DND-41 (cell line): ENCODE results near the gene ASRGL1.

ENCODE experiments used
- ATAC-seq: fragments of 200-7000 bp; cut with Tn5 transposase; 3 replicates; pipeline ENCODE4 v1.9.1; 2021; ENCODE audit warnings: low read depth; ENCODE audit not compliant: insufficient read depth
- DNase-seq: peaks from one replicate; pipeline ENCODE4 v3.0.0-alpha.2; 2020
- H2AFZ ChIP-seq: 2 replicates; pipeline ENCODE4 v1.6.0; 2012; ENCODE audit warnings: low read depth, low read length
- H3K27ac ChIP-seq: 2 replicates; pipeline ENCODE4 v1.5.1; 2012; ENCODE audit warnings: low read length, inconsistent platforms
- H3K27me3 ChIP-seq: fragments of 200-600 bp; sonication (generic); 2 replicates; pipeline ENCODE4 v1.6.0; 2012; ENCODE audit warnings: low read length, mild to moderate bottlenecking, inconsistent platforms; ENCODE audit not compliant: insufficient read depth, poor library complexity
- H3K36me3 ChIP-seq: 2 replicates; pipeline ENCODE4 v1.5.1; 2012; ENCODE audit warnings: low read length, inconsistent platforms; ENCODE audit not compliant: insufficient read depth
- H3K4me1 ChIP-seq: 2 replicates; pipeline ENCODE4 v1.5.1; 2012; ENCODE audit warnings: mild to moderate bottlenecking, low read length; ENCODE audit not compliant: insufficient read depth
- H3K4me2 ChIP-seq: 2 replicates; pipeline ENCODE4 v1.6.0; 2012; ENCODE audit warnings: mild to moderate bottlenecking, moderate library complexity, low read length, inconsistent platforms; ENCODE audit not compliant: insufficient read depth
- H3K4me3 ChIP-seq, 2 experiments: fragments of 200-600 bp in 1 of 2; shearing (Covaris generic) in 1 of 2; 2 replicates each; pipeline ENCODE4 v1.5.1; 2012 to 2016; ENCODE audit warnings: inconsistent platforms in 2 of 2, low read length in 2 of 2, mild to moderate bottlenecking in 2 of 2, low read depth in 1 of 2, moderate library complexity in 1 of 2
- H3K79me2 ChIP-seq: 2 replicates; pipeline ENCODE4 v1.6.0; 2012; ENCODE audit warnings: low read length, inconsistent platforms; ENCODE audit not compliant: insufficient read depth
- H3K9ac ChIP-seq: 2 replicates; pipeline ENCODE4 v1.6.0; 2012; ENCODE audit warnings: low read depth, mild to moderate bottlenecking, inconsistent platforms, low read length, moderate library complexity
- H3K9me3 ChIP-seq: 2 replicates; pipeline ENCODE4 v1.5.1; 2012; ENCODE audit warnings: low read length, moderate library complexity, mild to moderate bottlenecking, inconsistent platforms; ENCODE audit not compliant: insufficient read depth, severe bottlenecking
- H4K20me1 ChIP-seq: 2 replicates; pipeline ENCODE4 v1.6.0; 2012; ENCODE audit warnings: low read length; ENCODE audit not compliant: insufficient read depth
- EZH2 ChIP-seq: IDR thresholded peaks from 3 replicates; pipeline ENCODE4 v1.6.1; 2012; ENCODE audit warnings: borderline replicate concordance, low read depth, mild to moderate bottlenecking, moderate library complexity, low read length, inconsistent platforms; ENCODE audit not compliant: severe bottlenecking
- TF ChIP-seq, protein P1 (sequence below): IDR thresholded peaks from 2 replicates; pipeline ENCODE4 v1.5.1; 2012; ENCODE audit warnings: borderline replicate concordance, low read length, moderate library complexity, mild to moderate bottlenecking; ENCODE audit not compliant: poor library complexity, severe bottlenecking; ENCODE audit errors: extremely low read depth

Gene ASRGL1

GRCh38 chr11:62400281-62400680 is 63.0 kb downstream of the ASRGL1 start:
- Histone ChIP-seq H3K4me1 (0 out of 2 replicates have a peak, but pooled peaks cover 5% of the 10 kb centered on the region), H3K27ac (no peak overlapping the region), H3K36me3 (no peaks in the 10 kb centered on the region), H2AFZ (no peak overlapping the region), H3K9me3 (no peaks in the 10 kb centered on the region), H3K79me2 (no peaks in the 10 kb centered on the region), H3K4me3 (no peak overlapping the region), H3K9ac (no peak overlapping the region), H3K27me3 (peaks cover 9% of the 10 kb centered on the region), H3K4me2 (no peak overlapping the region), H4K20me1 (no peaks in the 10 kb centered on the region)
- no peak for TF ChIP-seq EZH2
- TF ChIP-seq, protein P1, sequence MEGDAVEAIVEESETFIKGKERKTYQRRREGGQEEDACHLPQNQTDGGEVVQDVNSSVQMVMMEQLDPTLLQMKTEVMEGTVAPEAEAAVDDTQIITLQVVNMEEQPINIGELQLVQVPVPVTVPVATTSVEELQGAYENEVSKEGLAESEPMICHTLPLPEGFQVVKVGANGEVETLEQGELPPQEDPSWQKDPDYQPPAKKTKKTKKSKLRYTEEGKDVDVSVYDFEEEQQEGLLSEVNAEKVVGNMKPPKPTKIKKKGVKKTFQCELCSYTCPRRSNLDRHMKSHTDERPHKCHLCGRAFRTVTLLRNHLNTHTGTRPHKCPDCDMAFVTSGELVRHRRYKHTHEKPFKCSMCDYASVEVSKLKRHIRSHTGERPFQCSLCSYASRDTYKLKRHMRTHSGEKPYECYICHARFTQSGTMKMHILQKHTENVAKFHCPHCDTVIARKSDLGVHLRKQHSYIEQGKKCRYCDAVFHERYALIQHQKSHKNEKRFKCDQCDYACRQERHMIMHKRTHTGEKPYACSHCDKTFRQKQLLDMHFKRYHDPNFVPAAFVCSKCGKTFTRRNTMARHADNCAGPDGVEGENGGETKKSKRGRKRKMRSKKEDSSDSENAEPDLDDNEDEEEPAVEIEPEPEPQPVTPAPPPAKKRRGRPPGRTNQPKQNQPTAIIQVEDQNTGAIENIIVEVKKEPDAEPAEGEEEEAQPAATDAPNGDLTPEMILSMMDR = no peak
- ATAC-seq (no peak), DNase-seq (no peak)

DNA sequence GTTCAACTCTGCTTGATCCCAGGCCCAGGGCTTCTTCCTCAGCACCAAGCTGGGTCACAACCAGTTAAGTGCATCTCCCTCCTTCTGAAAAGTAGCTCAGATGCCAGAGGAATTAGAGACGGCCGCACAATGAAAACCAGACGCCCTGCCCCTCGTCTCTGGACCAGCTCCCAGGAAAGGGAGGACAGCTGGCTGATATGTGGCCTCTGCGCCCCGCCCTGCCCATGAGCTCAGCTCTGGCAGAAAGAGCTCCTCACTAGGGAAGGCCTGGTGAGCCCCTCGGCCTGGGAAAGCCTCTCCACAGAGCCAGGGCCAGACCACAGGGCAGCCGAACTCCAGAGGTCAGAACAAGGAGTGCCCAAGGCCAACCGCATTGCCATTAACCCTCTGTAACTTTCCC is 63.5 kb downstream of the ASRGL1 start:
- Histone ChIP-seq H3K4me2 (no peak overlapping the region), H3K79me2 (no peaks in the 10 kb centered on the region), H3K27ac (no peak overlapping the region), H3K27me3 (peaks cover 9% of the 10 kb centered on the region), H4K20me1 (no peaks in the 10 kb centered on the region), H3K4me1 (0 out of 2 replicates have a peak, but pooled peaks cover 5% of the 10 kb centered on the region), H3K9me3 (no peaks in the 10 kb centered on the region), H3K36me3 (no peaks in the 10 kb centered on the region), H2AFZ (no peak overlapping the region), H3K9ac (no peak overlapping the region), H3K4me3 (no peak overlapping the region)
- ATAC-seq = no peak
- DNase-seq = no peak
- TF ChIP-seq EZH2 = no peak

DNA sequence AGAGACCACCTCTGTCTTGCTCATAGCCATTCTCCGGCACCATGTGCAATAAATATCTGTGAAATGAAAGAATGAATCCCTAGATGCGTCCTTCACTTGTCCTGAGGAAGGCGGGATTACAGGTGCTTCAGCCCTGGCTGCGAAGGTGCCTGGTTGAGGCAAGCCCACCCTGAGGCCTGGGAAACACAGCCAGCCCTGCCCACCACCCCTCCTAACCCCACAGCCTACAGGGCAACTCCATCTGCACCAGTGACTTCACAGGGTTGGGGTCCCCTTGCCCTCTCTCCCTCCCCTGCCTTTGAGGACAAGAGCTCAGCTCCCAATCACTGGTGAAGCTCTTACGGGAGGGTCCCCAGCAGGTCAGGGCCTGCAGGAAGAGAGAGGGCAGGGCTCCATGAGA is 64.1 kb downstream of the ASRGL1 start:
- Histone ChIP-seq H2AFZ (no peak overlapping the region), H3K27ac (no peak overlapping the region)
- ATAC-seq = no peak

GRCh38 chr11:62401811-62402210 is 64.6 kb downstream of the ASRGL1 start:
- ATAC-seq (no peak), DNase-seq (no peak)
- Histone ChIP-seq H3K4me3 (no peak overlapping the region), H2AFZ (no peak overlapping the region), H3K4me1 (0 out of 2 replicates have a peak, but pooled peaks cover 5% of the 10 kb centered on the region), H3K36me3 (no peaks in the 10 kb centered on the region), H3K4me2 (no peak overlapping the region), H4K20me1 (no peaks in the 10 kb centered on the region), H3K9me3 (no peaks in the 10 kb centered on the region), H3K27ac (no peak overlapping the region), H3K9ac (no peak overlapping the region), H3K79me2 (no peaks in the 10 kb centered on the region), H3K27me3 (peaks cover 9% of the 10 kb centered on the region)
- TF ChIP-seq, protein P1 = no peak
- no peak for TF ChIP-seq EZH2

More for the DNA sequence above, 64.1 kb downstream of the ASRGL1 start:
- 0 out of 2 replicates have a peak, but pooled peaks cover 5% of the 10 kb centered on the region for H3K4me1 ChIP-seq
- no peaks in the 10 kb centered on the region for H3K79me2 ChIP-seq
- no peak for DNase-seq
- no peak overlapping the region for H3K4me3 ChIP-seq
- TF ChIP-seq, protein P1 = no peak
- TF ChIP-seq EZH2 = no peak
- H3K27me3 ChIP-seq = peaks cover 9% of the 10 kb centered on the region
- no peaks in the 10 kb centered on the region for H3K36me3 ChIP-seq
- no peak overlapping the region for H3K9ac ChIP-seq
- H3K4me2 ChIP-seq = no peak overlapping the region
- no peaks in the 10 kb centered on the region for H3K9me3 ChIP-seq
- H4K20me1 ChIP-seq = no peaks in the 10 kb centered on the region
